Progenitor cell of endocrine pancreas (in vitro differentiated cells): ENCODE results near the gene MYBPC2. TPM values are rescaled to one million over a fixed set of nuclear protein-coding genes. Genes with fewer than 3 reads are reported as not detected.

Source experiments
- DNase-seq: peaks from one replicate; pipeline ENCODE4 v3.0.0; 2021; ENCODE audit warnings: low spot score; ENCODE audit not compliant: unreplicated experiment
- H3K27ac Mint-ChIP-seq: 2 replicates; pipeline ENCODE4 v1.8.0; 2021; ENCODE audit warnings: mild to moderate bottlenecking, moderate library complexity, mixed read lengths
- H3K27me3 Mint-ChIP-seq: 2 replicates; pipeline ENCODE4 v1.8.0; 2021; ENCODE audit warnings: mixed read lengths
- H3K36me3 Mint-ChIP-seq: 2 replicates; pipeline ENCODE4 v1.8.0; 2022; ENCODE audit warnings: mixed read lengths; ENCODE audit not compliant: insufficient read depth
- H3K4me1 Mint-ChIP-seq: 2 replicates; pipeline ENCODE4 v1.8.0; 2021; ENCODE audit warnings: low read depth, mixed read lengths
- H3K4me3 Mint-ChIP-seq: 2 replicates; pipeline ENCODE4 v1.8.0; 2021; ENCODE audit warnings: low read depth, mild to moderate bottlenecking, moderate library complexity, mixed read lengths
- H3K9me3 Mint-ChIP-seq: 2 replicates; pipeline ENCODE4 v1.8.0; 2021; ENCODE audit warnings: low read depth, mixed read lengths
- CTCF ChIP-seq: fragments of 200-600 bp; sonication (generic); IDR thresholded peaks from one replicate; pipeline ENCODE4 v1.5.0; 2021; ENCODE audit warnings: antibody characterized with exemption, mild to moderate bottlenecking; ENCODE audit not compliant: unreplicated experiment
- total RNA-seq: library from RNA; stranded (reverse); gene quantifications from 2 replicates; pipeline ENCODE4 v1.2.1, GENCODE V29; 2021

The MYBPC2 gene
- total RNA-seq, 1 donor from 2014 or later = 1.6 TPM

GRCh38 chr19:50512999-50513745 is 80.5 kb downstream of the MYBPC2 start:
- peak overlapping the region; percentile 38 for H3K4me3 Mint-ChIP-seq
- H3K27ac Mint-ChIP-seq = peak overlapping the region; percentile 41
- TF ChIP-seq CTCF = no peak
- H3K36me3 Mint-ChIP-seq = no peaks in the 10 kb centered on the region
- H3K27me3 Mint-ChIP-seq = no peaks in the 10 kb centered on the region
- no peak for DNase-seq
- no peaks in the 10 kb centered on the region for H3K9me3 Mint-ChIP-seq
- H3K4me1 Mint-ChIP-seq = peaks cover 6% of the 10 kb centered on the region

- peak within 1 kb of the TSS; percentile 38 for H3K4me3 Mint-ChIP-seq
- H3K36me3 Mint-ChIP-seq = no peaks in the 10 kb centered on the region
- peak within 1 kb of the TSS; percentile 41 for H3K27ac Mint-ChIP-seq
- H3K9me3 Mint-ChIP-seq = no peaks in the 10 kb centered on the region
- no peak for DNase-seq
- no peaks in the 10 kb centered on the region for H3K27me3 Mint-ChIP-seq
- H3K4me1 Mint-ChIP-seq = peaks cover 6% of the 10 kb centered on the region
- TF ChIP-seq CTCF = no peak
Observed at GRCh38 chr19:50513746-50514345, 81.2 kb downstream of the MYBPC2 start, which contains the start of gene ASPDH. Gene ASPDH, minus strand, starts transcription at chr19:50513913. Its CDS starts 90 bp downstream, at chr19:50513823.

- no peak for TF ChIP-seq CTCF
- H3K27me3 Mint-ChIP-seq = no peaks in the 10 kb centered on the region
- no peaks in the 10 kb centered on the region for H3K36me3 Mint-ChIP-seq
- no peak overlapping the region for H3K27ac Mint-ChIP-seq
- no peak for DNase-seq
- no peak overlapping the region for H3K4me3 Mint-ChIP-seq
- no peaks in the 10 kb centered on the region for H3K9me3 Mint-ChIP-seq
- H3K4me1 Mint-ChIP-seq = peaks cover 6% of the 10 kb centered on the region
Observed at GRCh38 chr19:50514346-50515167, 81.9 kb downstream of the MYBPC2 start.

- no peaks in the 10 kb centered on the region for H3K27me3 Mint-ChIP-seq
- no peak for TF ChIP-seq CTCF
- H3K4me3 Mint-ChIP-seq = no peak overlapping the region
- no peak for DNase-seq
- H3K4me1 Mint-ChIP-seq = peaks cover 6% of the 10 kb centered on the region
- no peak overlapping the region for H3K27ac Mint-ChIP-seq
- no peaks in the 10 kb centered on the region for H3K9me3 Mint-ChIP-seq
- H3K36me3 Mint-ChIP-seq = no peaks in the 10 kb centered on the region
Observed at GRCh38 chr19:50515168-50515561, 82.5 kb downstream of the MYBPC2 start.

Other genes starting within 250 kb of the MYBPC2 start
- gene MYH14, start 229.3 kb upstream of the MYBPC2 start, total RNA-seq = 65.9 and 67.9 TPM in 2 replicates
- gene KCNC3, start 103.5 kb upstream of the MYBPC2 start, total RNA-seq = 19.8 and 23.6 TPM in 2 replicates
- gene NAPSA, start 67.3 kb upstream of the MYBPC2 start, total RNA-seq = 2.3 and 2.7 TPM in 2 replicates
- gene NR1H2, start 56.4 kb upstream of the MYBPC2 start, total RNA-seq = 28.3 and 29.1 TPM in 2 replicates
- gene POLD1, start 48.5 kb upstream of the MYBPC2 start, total RNA-seq = 91.4 and 99.5 TPM in 2 replicates
- gene SPIB, start 14.0 kb upstream of the MYBPC2 start, total RNA-seq = 1.7 and 2.5 TPM in 2 replicates
- gene EMC10, start 43.6 kb downstream of the MYBPC2 start, total RNA-seq = 177 and 181 TPM in 2 replicates
- gene GARIN5A, start 44.0 kb downstream of the MYBPC2 start, total RNA-seq = 11.6 and 12.0 TPM in 2 replicates
- gene JOSD2, start 78.3 kb downstream of the MYBPC2 start, total RNA-seq = 12.1 and 13.1 TPM in 2 replicates
- gene ASPDH, start 81.0 kb downstream of the MYBPC2 start, total RNA-seq = not detected in 2 replicates
- 1.0 and 1.2 TPM in 2 replicates for gene LRRC4B, start 135.5 kb downstream of the MYBPC2 start, total RNA-seq
- 0.91 and 1.8 TPM in 2 replicates for gene SYT3, start 207.0 kb downstream of the MYBPC2 start, total RNA-seq
- gene C19orf81, start 216.6 kb downstream of the MYBPC2 start, total RNA-seq = 5.6 and 8.6 TPM in 2 replicates